RWPE1 (cell line): Measurements from ENCODE around the gene COL9A3.

Experiments
- CTCF ChIA-PET: fragments of 350-600 bp; sonication (Branson Sonifier 250); formaldehyde crosslinking; extraction: SDS; loops from one replicate; lab custom pipeline; 2021; lab: Yijun Ruan, JAX
- POLR2A ChIA-PET: fragments of 400-600 bp; formaldehyde crosslinking; extraction: SDS; loops from one replicate; lab custom pipeline; 2020; ENCODE audit warnings: antibody characterized with exemption; ENCODE audit not compliant: low non-redundant PET; lab: Yijun Ruan, JAX
- DNase-seq: peaks from one replicate; pipeline ENCODE4 v3.0.0; 2012; ENCODE audit warnings: low spot score
- H3K27ac ChIP-seq: fragments of 450-650 bp; 2 replicates; pipeline ENCODE4 v1.5.1; 2017
- CTCF ChIP-seq: fragments of 450-650 bp; conservative IDR thresholded peaks from 2 replicates; pipeline ENCODE4 v1.5.1; 2017; ENCODE audit warnings: low read depth, mild to moderate bottlenecking

The COL9A3 gene

GRCh38 chr20:62859721-62860120, 42.9 kb downstream of the COL9A3 start:
- no peak for TF ChIP-seq CTCF
- no peak for DNase-seq
- no peak overlapping the region for H3K27ac ChIP-seq
- CTCF ChIA-PET, result interaction anchor here (0.9 kb wide), 1 partner anchor 69 kb away, joined by 3 read pairs; no protein-coding TSS in a partner anchor
- POLR2A ChIA-PET, result interaction anchor here (0.7 kb wide), 1 partner anchor 11 kb away, joined by 6 read pairs; no protein-coding TSS in a partner anchor

- ChIA-PET POLR2A (no interaction called here), CTCF (interaction anchor here (0.6 to 1.4 kb wide), 4 partner anchors 14 to 593 kb away, joined by 3 to 13 read pairs (median 4); no protein-coding TSS in a partner anchor)
- H3K27ac ChIP-seq, result peak overlapping the region; percentile 74
- DNase-seq, result no peak
- TF ChIP-seq CTCF, result no peak; the same call in 1 of the 2 replicates
Measured at GRCh38 chr20:62860391-62860923, 43.6 kb downstream of the COL9A3 start.

GRCh38 chr20:62860924-62861691, 44.3 kb downstream of the COL9A3 start:
- TF ChIP-seq CTCF, result no peak
- peak; percentile 35 for DNase-seq
- ChIA-PET CTCF (interaction anchor here (1.2 to 1.4 kb wide), 2 partner anchors 15 to 38 kb away, joined by 3 to 13 read pairs; no protein-coding TSS in a partner anchor), POLR2A (interaction anchor here (0.6 to 0.7 kb wide), 2 partner anchors 64 to 66 kb away, joined by 3 to 4 read pairs; no protein-coding TSS in a partner anchor)
- peak overlapping the region; percentile 74 for H3K27ac ChIP-seq

GRCh38 chr20:62861726-62862336, 45.0 kb downstream of the COL9A3 start, which contains the start of gene TCFL5:
TCFL5 (minus strand) TSS chr20:62861822; CDS start chr20:62861670, 152 bp downstream.
- H3K27ac ChIP-seq, result peak within 1 kb of the TSS; percentile 74
- POLR2A ChIA-PET, result interaction anchor here (0.7 kb wide), 1 partner anchor 67 kb away, joined by 3 read pairs; no protein-coding TSS in a partner anchor
- no peak for TF ChIP-seq CTCF
- CTCF ChIA-PET, result interaction anchor here (0.5 to 1.4 kb wide), 2 partner anchors 39 to 322 kb away, joined by 4 to 13 read pairs; no protein-coding TSS in a partner anchor
- DNase-seq, result peak; percentile 91

GRCh38 chr20:62864207-62864606, 47.4 kb downstream of the COL9A3 start:
- TF ChIP-seq CTCF, result no peak

More at GRCh38 chr20:62864207-62864606, 47.4 kb downstream of the COL9A3 start:
- H3K27ac ChIP-seq, result no peak overlapping the region
- no peak for DNase-seq
- ChIA-PET CTCF (interaction anchor here (0.7 kb wide), 1 partner anchor 36 kb away, joined by 3 read pairs; no protein-coding TSS in a partner anchor), POLR2A (no interaction called here)
